Measurements from ENCODE around the gene AZIN2.

Gene AZIN2

GRCh38 chr1:33143176-33143575 lies 62.2 kb downstream of the AZIN2 start:
- Histone ChIP-seq H3K27ac (no peak overlapping the region), H3K4me3 (no peak overlapping the region)

GRCh38 chr1:33143698-33144097 lies 62.7 kb downstream of the AZIN2 start:
- no peak overlapping the region for H3K4me3 ChIP-seq
- no peak overlapping the region for H3K27ac ChIP-seq

GRCh38 chr1:33146003-33146402 lies 65.0 kb downstream of the AZIN2 start:
- H3K27ac ChIP-seq: peak overlapping the region in 1 of 21 experiments; percentile 23
- H3K4me3 ChIP-seq: no peak overlapping the region

GRCh38 chr1:33147275-33147996 lies 66.5 kb downstream of the AZIN2 start:
- no peak overlapping the region for H3K27ac ChIP-seq

GRCh38 chr1:33147997-33148314 lies 67.0 kb downstream of the AZIN2 start:
- H3K27ac ChIP-seq: no peak overlapping the region

More at GRCh38 chr1:33147275-33147996, 66.5 kb downstream of the AZIN2 start:
- no peak overlapping the region for H3K4me3 ChIP-seq

GRCh38 chr1:33148615-33149014 lies 67.7 kb downstream of the AZIN2 start:
- Histone ChIP-seq H3K4me3 (no peak overlapping the region), H3K27ac (no peak overlapping the region)

More at GRCh38 chr1:33147997-33148314, 67.0 kb downstream of the AZIN2 start:
- H3K4me3 ChIP-seq: no peak overlapping the region

GRCh38 chr1:33149453-33150190 lies 68.7 kb downstream of the AZIN2 start:
- Histone ChIP-seq H3K27ac (no peak overlapping the region), H3K4me3 (no peak overlapping the region)

- no peak overlapping the region for H3K4me3 ChIP-seq
- no peak overlapping the region for H3K27ac ChIP-seq
Observed at GRCh38 chr1:33150522-33150921, 69.6 kb downstream of the AZIN2 start.

GRCh38 chr1:33151116-33151515 lies 70.2 kb downstream of the AZIN2 start:
- Histone ChIP-seq H3K27ac (peak overlapping the region in 2 of 21 experiments; percentile 44 to 57), H3K4me3 (no peak overlapping the region)

- peak overlapping the region in 4 of 21 experiments; percentile 5 to 64 (median 6) for H3K27ac ChIP-seq
- H3K4me3 ChIP-seq: no peak overlapping the region
Observed at GRCh38 chr1:33152685-33153432, 71.9 kb downstream of the AZIN2 start.

- peak overlapping the region in 2 of 21 experiments; percentile 16 to 64 for H3K27ac ChIP-seq
- no peak overlapping the region for H3K4me3 ChIP-seq
Observed at GRCh38 chr1:33153650-33154049, 72.7 kb downstream of the AZIN2 start.

- H3K4me3 ChIP-seq: no peak overlapping the region
- no peak overlapping the region for H3K27ac ChIP-seq
Observed at GRCh38 chr1:33155877-33156538, 75.1 kb downstream of the AZIN2 start.

- no peak overlapping the region for H3K27ac ChIP-seq
Observed at GRCh38 chr1:33157131-33157530, 76.2 kb downstream of the AZIN2 start.

GRCh38 chr1:33158366-33158765 lies 77.4 kb downstream of the AZIN2 start:
- Histone ChIP-seq H3K4me3 (no peak overlapping the region), H3K27ac (no peak overlapping the region)

More at GRCh38 chr1:33157131-33157530, 76.2 kb downstream of the AZIN2 start:
- no peak overlapping the region for H3K4me3 ChIP-seq

- H3K4me3 ChIP-seq: no peak overlapping the region
- no peak overlapping the region for H3K27ac ChIP-seq
Observed at GRCh38 chr1:33159577-33159976, 78.6 kb downstream of the AZIN2 start.

GRCh38 chr1:33161061-33161681 lies 80.2 kb downstream of the AZIN2 start:
- H3K4me3 ChIP-seq: no peak overlapping the region
- peak overlapping the region in 2 of 21 experiments; percentile 61 to 63 for H3K27ac ChIP-seq

GRCh38 chr1:33162141-33162540 lies 81.2 kb downstream of the AZIN2 start:
- Histone ChIP-seq H3K4me3 (no peak overlapping the region), H3K27ac (peak overlapping the region in 1 of 21 experiments; percentile 16)

- Histone ChIP-seq H3K27ac (no peak overlapping the region), H3K4me3 (no peak overlapping the region)
Observed at GRCh38 chr1:33163621-33164519, 82.9 kb downstream of the AZIN2 start.

- Histone ChIP-seq H3K4me3 (no peak overlapping the region), H3K27ac (no peak overlapping the region)
Observed at GRCh38 chr1:33165209-33165608, 84.3 kb downstream of the AZIN2 start.
